Measurements from ENCODE around the gene SRGAP2C.
"Not testable (repeated sequence)": the region's sequence is repeated elsewhere in the genome, so short reads cannot be mapped to it uniquely, and the experiment has no call there.

GRCh38 chr1:121366171-121366570, 181.4 kb downstream of the SRGAP2C start:
- not testable (repeated sequence) for TF ChIP-seq EZH2 (IDR thresholded peaks at IDR 0.05); POLR2AphosphoS5 (IDR thresholded peaks at IDR 0.05; ENCODE audit: borderline replicate concordance, low read depth, low read length)
